OCI-M2 (cell line): Measurements from ENCODE around the gene CHST1.

ENCODE experiments used
- DNase-seq: peaks from one replicate; lab custom pipeline; 2025; ENCODE audit not compliant: unreplicated experiment; lab: John Stamatoyannopoulos, UW

The CHST1 gene

DNA sequence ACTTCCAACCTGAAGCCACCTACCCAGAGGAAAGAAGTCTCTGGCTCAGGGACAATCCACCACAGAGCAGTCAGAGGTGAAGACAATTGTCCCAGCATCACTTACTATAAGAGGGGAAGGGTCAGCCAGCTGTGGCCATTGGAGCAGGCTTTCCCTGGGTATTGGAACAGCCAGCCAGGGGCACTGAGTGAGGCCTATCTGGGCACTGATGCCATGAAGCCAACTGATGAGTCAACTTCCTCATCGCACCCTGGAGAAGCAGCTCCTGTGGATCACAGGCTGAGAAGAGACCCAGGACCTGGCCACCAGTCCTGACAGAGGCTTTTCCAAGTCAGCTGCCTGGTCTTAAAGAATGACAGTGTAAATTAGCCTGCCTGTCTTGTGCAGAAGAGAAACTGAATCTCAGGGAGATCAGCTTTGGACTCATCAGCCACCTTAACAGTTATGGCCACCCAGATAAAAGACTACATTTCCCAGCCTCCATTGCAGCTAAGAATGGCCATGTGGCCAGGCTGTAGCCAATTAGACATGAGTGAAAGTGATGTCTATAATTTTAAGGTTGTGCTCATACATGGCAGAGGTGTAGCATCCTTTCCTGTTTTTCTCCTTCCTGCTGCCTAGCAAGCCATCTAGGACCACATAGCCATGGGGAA, 19.0 kb downstream of the CHST1 start:
- no peak for DNase-seq

DNA sequence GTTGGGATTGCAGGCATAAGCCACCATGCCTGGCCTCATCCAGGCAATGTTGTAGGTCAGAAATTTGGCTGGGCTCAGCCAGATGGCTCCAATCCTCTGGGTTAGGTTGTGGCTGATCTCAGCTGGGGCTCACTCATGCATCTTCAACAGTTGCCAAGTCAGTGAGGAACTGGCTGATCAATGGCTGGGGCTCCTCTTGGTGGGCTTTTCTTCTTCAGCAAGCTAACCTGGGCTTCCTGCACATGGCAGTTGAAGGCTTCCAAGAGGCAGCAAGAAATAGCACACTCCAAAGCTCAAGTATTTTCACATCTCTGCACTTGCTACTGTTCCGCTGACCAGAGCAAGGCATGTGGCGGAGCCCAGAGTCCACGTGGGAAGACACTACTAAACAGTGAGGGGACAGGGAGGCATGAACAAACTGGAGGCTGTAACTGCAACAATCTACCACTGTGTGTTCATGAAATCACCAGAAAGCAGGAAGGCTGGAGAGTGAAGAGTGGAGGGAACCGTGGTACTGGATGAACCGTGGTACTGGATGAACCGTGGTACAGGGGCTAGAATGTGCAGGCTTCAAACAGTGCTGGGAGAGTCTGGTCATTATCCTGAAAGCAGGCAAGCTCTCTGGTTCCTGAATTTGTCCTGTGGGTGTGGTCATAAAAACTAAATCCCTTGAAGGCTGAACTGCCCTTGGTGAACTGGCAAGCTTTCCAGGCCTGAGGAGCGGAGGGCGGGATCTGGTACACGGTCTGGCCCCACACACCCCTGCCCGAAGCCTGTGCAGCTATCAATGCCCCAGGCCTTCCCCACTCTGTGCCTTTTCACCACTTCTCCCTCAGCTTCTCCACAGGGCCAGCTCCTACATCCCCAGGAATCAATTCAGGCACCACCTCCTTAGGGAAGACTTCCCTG, 20.2 kb downstream of the CHST1 start:
- no peak for DNase-seq

DNA sequence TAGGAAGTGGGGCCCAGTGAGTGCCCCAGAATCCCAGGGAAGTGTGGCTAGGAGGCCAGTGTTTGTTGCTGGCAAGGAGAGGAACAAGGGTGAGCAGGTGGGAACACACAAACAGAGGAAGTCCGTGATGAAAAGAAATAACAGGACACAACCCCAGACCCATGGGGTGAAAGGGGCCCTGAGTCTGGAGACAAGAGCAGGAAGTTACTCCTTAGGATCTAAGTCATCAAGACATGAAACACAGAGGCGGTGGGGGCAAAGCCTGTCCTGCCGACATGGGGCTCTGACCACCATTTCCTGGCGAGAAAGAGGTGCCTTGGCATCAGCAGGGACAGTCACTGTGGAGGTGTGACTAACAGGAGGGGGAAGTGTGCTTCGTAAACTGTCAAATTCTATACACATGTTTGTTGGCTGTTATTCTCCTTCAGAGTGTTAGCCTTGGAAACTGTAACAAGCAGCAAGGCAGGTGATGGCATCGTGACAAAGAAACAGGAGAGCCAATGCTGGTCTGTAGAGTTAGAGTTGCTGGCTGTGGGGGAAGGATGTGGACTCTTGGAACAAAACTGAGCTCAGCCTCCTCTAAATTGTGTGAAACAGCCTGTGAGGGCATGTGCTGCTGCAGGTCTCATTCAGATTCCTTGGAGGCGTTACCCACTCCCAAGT, 21.7 kb downstream of the CHST1 start:
- no peak for DNase-seq

DNA sequence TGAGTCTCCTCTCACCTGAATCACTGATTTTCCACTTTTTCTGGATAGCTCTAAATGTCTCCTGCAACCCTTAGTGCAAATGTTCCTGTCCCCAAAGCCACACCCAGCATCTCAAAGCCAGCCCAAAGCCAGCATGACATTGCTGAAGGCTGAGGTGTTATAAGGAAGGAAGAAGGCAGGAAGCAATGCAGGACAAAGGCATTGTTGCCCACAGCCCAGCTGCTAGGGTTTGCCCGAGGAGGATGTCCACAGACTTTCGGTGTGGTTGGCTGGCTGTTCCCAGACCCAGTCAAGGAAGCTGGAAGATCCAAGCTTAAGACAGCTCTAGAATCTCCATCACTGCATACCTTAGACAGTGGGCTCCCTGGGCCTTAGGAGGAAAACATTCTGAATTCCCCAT, 23.5 kb downstream of the CHST1 start:
- no peak for DNase-seq

DNA sequence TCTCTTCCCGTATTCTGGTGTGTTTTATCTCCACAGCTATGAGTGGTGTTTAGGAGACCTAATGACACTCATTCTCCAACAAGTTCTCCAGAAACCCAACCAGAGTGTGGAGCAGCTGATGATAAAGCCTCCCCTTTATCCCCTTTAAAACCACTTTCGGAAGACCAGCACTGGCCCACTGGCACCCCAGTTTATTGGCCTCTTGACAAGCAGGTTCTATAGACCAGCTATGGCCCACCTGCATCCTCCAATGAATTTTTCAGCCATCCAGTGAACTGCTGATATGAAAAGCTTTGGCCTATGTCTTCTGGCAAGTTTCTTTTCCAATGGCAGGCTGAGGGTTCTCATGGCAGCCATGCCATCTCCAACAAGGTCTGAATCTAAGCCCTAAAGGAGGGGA, 27.4 kb downstream of the CHST1 start:
- DNase-seq, result no peak

DNA sequence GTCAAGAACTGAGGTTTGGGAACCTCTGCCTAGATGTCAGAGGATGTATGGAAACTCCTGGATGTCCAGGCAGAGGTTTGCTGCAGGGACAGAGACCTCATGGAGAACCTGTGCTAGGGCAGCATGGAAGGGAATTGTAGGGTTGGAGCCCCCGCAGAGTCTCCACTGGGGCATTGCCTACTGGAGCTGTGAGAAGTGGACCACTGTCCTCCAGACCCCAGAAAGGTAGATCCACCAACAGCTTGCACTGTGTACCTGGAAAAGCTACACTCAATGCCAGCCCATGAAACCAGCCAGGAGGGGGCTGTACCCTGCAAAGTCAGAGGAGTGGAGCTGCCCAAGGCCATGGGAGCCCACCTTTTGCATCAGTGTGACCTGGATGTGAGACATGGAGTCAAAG, 29.5 kb downstream of the CHST1 start:
- DNase-seq, result no peak

DNA sequence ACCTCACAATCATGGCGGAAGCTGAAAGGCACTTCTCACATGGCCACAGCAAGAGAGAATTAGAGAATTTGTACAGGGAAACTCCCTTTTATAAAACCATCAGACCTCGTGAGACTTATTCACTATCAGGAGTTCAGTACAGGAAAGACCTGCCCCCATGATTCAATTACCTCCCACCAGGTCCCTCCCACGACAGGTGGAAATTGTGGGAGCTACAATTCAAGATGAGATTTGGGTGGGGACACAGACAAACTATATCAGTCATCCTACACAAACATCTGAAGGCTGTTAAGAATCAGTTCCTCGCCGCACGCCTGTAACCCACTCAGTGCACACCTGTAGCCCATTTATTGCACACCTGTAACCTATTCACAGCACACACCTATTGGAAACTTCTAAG, 39.8 kb downstream of the CHST1 start:
- no peak for DNase-seq

DNA sequence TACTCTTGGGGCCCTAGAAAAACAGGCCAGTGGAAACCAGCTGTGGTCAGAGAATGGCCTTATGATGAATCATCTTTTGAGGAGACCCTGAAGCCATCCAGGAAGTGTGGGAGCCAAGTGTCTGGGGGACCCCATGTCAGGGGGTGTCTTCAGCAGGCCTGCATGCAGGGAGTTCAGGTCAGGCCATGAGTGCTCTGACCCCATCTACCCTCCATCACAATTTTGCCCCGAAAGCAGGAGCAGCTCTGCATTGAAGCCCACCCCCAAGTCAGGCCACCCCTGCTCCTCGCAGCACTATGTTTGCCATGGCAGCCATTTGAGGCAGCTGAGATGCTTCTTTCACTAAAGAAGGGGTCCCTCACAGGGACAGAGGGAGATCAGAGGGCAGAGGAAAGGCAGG, 41.3 kb downstream of the CHST1 start:
- DNase-seq, result no peak

DNA sequence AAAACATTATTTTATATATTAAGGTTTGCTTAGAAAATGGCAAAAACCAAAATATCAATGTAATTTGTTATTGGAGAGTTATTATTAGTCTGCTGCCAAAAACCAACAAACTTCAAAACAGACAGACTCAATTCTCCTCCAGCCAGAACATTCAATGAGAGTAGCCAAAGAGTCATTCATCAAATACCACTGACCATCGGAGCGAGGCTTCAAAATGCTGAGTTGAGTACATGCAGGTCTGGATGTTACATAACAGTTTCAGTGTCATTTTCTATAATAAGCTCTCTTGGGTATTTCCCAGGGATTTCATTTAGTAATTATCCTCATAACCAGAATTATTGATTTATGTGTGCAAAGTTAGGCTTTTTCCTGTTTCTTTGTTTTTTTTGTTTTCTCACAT, 42.6 kb downstream of the CHST1 start:
- no peak for DNase-seq

DNA sequence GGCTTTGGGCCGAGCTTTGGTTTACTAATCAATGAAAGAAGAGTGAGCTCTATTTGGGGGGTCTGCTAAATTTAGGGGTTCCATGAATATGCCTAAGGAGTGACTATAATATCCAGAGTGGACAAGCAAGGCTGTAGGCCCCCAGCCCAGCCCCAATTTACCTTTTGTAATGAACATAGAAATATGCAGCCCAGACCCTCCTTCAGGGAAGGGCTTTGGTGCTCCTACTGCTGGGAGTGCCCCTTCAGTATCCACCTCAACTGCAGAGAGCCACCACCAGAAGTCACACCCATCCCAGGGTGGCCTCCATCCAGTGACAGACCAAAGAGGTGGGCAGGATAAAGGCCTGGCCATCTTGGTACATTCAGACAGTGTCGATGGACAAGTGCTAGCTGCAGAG, 43.1 kb downstream of the CHST1 start:
- no peak for DNase-seq

DNA sequence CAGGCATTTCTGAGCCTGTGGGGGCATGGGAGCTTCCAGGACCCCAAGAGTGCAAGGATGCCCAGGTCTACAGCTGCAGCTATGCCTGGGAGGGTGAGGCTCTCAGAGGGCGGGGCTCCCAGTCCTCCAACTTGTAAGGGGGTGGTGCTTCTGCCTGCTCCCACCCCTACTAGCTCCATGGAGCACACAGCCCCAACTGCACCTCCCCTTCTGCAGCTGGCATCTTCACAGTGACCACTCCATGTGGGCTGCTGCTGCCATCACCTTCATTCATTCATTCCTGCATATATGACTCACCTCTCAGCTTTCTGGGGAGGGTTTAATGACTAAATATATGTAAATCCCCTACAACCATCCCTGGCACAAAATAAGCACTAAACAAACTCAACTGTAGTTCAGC, 43.8 kb downstream of the CHST1 start:
- DNase-seq, result no peak

DNA sequence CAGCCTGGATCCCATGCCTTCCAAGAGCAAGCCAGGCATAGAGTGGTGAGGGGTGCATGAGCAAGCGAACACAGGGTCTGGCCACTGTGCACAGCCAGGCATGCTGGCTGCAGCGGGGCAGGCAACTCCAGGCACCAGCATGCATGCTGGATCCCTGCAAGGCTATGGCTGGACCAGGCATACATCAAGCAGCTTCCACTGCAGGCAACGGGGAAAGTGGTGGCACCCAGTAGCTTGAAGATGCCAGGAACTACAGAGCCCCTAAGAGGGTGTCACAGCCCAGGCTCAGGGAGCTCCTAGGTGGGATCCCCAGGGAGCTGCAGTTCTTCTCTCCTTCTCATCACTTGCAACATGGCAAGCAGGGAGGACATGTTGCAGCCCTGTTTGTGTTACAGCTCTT, 45.2 kb downstream of the CHST1 start:
- no peak for DNase-seq

DNA sequence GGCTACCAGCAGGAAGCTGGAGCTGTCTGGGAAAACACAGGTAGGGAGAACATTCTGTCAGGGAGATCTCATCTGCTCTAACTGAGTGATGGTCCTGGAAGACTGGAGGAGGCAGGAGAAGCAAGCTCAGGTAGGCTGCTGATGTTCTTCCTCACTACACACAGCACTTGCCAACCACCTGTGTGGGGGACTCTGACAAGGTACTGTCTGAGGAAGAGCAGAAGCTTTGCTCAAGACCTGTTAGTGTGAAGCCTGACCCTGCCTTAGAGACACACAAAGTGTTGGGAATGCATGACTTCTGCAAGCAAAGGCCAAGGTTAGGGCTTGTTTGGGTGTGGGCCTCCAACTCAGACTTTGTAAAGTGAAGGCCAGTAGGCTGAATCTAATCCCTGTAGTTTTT, 46.5 kb downstream of the CHST1 start:
- DNase-seq, result no peak

DNA sequence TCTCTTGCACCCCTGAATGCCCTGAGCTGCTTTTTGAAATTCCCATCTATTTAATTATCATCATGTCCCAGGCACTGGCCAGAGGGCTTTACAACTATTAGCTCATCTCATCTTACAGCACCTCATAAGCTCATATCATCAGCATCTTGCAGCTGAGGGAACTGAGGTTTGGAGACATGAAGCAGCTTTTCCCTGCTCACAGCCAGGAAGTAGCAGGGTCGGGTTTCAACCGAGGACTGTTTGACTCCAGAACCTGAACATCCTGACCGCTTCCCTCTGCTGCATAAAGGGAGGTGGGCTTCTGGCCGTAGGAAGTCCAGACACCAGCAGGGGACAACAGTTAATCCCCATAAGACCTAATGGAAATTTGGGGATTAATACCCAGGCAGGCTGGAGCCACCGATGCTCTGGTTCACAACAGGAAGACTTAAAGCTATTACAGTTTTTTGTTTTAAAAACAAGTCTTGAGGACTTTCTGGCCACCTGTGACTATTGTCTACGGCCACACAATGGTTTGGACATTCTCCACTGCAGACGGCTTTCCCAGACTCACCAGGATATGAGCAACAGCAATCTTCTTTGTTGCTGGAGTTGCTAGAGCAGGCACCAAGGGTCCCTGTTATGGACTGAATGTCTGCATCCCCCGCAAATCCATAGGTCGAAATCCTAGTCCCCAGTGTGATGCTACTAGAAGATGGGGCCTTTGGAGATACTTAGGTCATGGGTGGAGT, 47.4 kb downstream of the CHST1 start:
- DNase-seq, result no peak

DNA sequence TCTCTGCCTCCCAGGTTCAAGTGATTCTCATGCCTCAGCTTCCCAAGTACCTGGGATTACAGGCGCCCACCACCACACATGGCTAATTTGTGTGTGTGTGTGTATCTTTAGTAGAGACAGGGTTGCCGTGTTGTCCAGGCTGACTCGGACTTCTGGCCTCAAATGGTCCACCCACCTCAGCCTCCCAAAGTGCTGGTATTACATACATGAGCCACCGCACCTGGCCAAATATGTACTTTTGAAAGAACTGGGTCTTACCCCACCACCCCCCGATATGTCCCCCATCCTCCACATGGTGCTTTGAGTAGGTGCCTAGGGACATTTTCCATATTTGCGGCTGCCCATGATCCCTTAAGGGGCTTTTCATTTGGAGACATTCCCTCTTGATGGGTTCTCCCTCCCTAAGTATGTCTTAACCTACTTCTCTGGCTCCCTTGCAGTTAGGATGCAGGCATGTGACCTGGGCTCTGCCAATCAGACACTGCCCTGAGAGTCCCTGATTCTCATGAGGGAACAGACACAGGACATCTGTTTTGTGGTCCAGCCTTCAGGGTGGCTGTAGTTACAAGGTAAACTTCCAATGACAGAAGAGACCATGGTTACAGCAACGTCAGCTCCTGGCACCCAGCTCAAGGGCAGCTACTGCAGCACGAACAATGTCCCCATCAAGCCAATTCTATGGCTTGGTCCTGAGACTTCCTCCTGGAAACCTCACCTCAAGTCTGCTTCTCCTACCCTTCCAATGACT, 48.4 kb downstream of the CHST1 start:
- DNase-seq, result no peak

DNA sequence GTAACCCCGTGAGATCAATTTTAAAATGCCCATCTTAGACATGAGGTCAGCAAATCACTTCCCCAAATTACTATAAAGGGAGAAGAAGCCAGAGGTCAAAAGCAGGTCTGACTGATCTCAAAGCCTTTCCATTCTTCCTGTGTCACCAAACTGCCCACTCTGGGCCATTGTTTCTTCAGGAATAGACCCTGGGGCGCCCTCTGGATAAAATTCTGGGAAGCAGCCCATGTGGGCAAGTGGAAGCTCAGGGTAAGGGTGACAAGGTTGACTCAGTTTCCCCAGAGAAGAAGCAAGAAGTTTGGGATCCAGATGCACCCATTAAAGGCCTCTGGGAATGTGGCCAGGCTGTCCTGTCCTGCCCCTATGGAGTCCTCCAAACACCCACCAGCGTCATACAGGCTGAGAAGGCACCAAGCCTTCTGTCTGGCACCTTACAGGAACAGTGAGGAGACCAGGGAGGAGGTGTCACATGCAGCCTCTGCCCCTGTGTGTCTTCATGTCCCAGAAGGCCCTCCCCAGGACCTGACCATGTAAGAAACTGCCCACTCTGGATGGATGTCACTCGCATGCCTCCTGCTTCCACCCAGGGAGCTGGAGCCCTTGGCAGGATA, 50.1 kb downstream of the CHST1 start:
- no peak for DNase-seq

DNA sequence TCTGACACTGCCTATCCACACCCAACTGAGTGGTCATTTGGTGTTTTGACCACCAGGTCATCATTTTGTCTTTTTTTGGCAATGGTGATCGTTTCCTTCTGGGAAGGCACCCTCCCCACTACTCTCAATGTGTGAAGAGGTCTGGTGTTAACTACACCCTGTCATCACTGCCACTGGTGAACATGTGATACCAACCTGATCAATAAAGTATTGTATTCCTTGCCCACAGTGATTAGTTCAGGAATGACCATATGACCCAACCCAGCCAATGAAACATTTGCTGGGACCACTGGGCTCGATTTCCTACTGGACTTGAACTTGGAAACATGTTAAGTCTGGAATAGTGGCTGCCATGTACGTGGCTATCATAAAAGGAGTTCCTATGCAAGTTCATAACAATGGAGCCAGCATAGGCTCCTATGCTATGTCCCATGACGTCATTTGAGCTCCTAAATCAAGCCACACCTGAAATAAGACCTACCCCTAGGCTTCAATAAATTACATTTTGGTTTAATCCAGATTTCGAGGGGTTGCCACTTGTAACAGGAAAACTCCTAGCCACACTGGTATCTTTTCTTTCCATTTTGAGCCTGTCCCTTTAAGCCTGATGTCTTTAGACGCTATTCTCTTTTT, 51.1 kb downstream of the CHST1 start:
- no peak for DNase-seq

DNA sequence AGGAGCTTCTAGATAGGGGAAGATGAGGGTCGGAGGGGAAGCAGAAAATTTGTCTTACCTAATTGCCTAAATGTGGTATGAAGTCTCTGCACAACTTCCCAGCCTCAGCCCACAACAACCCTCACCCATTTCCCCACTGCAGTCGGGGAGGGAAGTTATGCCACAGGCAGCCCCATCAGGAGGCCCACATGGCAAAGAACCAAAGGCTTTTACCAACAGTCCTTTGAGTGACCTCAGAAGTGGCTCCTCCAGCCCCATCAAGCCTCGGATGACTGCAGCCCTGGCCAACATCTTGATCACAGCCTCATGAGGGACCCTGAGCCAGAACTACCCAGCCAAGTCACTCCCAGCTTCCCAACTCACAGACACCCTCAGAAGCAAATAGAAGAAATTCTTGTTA, 54.8 kb downstream of the CHST1 start:
- no peak for DNase-seq

DNA sequence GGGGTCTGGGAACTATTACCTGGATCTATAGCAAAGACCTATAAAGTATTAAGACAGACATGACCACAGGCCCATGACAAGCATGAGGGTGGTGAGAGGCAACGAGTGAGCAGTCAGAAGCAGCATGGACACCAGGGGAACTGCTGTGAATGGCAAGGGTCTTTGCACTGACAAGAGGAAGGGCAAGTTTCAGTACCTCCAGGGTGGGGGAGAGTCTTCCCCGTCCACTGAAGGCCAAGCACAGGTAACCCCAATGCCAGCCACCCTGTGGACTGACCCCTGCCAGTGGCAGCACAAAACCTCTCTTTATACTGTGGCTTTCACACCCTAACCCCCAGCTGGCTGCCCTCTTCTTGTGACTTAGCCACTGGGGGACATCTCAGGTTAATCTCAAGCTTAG, 55.5 kb downstream of the CHST1 start:
- DNase-seq, result no peak

DNA sequence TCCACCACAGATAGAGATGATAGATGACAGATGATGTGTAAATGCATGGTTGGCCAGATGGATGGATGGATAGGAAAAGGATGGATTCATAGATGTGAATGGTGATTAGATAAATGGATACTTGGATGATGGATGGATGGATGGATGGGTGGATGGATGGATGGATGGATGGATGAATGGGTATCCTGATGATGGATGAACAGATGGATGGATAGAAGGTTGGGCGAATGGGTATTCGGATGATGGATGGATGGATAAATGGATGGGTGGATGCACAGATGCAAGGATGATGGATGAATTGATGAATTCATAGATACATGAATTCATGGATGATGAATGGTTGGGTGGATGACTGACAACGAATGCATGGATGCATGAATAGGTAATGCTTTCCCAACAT, 56.1 kb downstream of the CHST1 start:
- DNase-seq, result no peak
